Stimulated activated CD4-positive, alpha-beta T cell treated with anti-CD3 and anti-CD28 coated beads, Interleukin-12 subunit alpha, Interleukin-12 subunit beta, amount 100 ng/mL, for 24 hours (primary cell): ENCODE data around the gene PRKCE.

ENCODE experiments used
- DNase-seq, 2 experiments: peaks; one replicate each; pipeline ENCODE4 v3.0.0-alpha.2; 2020; ENCODE audit warnings: low read depth in 2 of 2

The PRKCE gene

GRCh38 chr2:46073540-46074046, 422.1 kb downstream of the PRKCE start:
- no peak for DNase-seq

GRCh38 chr2:46074501-46074900, 423.0 kb downstream of the PRKCE start:
- DNase-seq = no peak

DNA sequence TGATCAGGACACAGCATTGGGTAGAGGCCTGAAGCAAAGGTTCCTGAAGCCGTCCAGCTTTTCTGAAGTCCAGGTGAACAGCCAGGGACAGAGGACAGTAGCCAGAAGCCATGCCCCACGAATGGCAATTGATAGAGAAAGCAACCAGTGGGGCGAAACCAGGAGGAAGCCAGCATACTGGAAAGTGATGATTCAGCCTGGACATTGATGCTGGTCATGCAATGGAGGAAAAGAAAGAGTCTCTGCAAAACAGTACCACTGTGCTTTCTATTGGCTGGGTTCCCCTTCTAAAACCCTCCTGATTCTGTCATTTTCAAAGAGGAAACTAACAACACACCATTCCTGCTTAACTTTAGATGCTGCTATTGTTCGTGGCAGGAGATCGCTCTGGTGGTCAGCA, 424.4 kb downstream of the PRKCE start:
- DNase-seq = no peak

- DNase-seq = no peak
Measured at GRCh38 chr2:46076251-46076650, 424.8 kb downstream of the PRKCE start.

DNA sequence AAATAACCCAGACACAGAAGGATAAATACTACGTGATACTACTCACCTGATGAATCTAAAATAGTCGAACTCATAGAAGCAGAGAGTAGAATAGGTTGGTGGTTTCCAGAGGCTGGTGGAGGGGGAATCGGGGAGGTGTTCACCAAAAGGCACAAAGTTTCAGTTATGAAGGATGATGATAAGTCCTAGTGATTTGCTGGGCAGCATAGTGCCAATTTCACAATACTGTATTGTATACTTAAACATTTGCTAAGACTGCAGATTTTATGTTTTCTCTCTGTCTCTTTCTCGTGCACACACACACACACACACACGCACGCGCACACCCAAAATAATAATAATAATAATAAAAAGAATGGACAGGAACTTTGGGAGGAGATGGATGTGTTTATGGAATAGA, 425.4 kb downstream of the PRKCE start:
- DNase-seq = no peak

GRCh38 chr2:46077522-46078107, 426.1 kb downstream of the PRKCE start:
- DNase-seq = no peak

- no peak for DNase-seq
Measured at GRCh38 chr2:46079985-46080560, 428.6 kb downstream of the PRKCE start.

DNA sequence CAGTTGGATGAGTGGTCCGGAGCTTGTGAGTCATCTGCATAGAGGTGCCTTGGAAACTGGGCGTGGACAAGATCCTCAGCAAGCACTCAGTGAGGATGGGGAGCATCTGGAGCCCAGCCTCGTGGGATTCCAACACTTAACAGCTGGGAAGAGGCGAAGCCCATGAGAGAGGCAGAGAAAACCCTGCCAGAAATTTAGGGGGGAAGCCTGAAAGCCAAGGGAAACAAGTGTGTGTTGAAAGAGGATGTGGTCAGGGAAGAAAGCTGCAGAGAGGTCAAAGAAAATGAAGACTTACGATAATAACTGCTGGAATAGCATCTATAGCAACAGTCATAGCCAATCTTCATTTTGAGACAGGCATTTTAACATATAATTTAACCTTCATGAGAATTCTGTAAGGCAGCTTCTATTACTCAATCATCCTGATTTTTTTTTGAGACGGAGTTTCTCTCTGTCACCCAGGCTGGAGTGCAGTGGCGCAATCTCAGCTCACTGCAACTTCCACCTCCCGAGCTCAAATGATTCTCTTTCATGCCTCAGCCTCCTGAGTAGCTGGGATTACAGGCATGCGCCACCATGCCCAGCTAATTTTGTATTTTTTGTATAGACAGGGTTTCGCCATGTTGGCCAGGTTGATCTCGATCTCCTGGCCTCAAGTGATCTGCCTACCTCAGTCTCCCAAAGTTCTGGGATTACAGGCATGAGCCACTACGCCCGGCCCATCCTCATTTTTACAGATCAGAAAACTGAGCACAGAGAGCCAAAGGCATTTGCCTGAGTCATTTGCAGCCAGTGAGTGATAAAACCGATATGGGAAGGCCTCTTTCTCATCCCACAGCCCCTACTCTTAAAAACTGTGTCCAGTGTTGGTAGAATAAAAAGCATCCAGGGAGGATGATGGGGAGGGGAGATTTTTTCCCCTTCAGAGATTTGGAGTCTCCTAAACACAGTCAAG, 431.3 kb downstream of the PRKCE start:
- no peak for DNase-seq

- no peak for DNase-seq
Measured at GRCh38 chr2:46086578-46087070, 435.1 kb downstream of the PRKCE start.

DNA sequence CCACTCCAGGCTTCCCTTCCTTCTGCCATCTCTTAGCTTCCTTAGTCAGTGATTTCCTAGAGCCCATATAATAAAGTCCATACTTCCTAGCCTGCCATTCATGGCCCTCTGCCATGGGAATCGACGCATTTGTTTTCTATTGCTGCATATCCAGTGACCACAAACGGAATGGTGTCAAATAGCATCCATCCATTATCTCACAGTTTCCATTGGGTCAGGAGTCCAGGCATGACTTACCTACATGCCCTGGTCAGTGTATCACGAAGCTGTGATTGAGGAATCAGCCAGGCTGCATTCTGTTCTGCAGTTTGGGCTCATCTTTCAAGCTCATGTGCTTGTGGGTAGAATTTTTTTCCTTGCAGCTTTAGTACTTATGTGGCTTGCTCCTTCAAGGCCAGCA, 436.0 kb downstream of the PRKCE start:
- no peak for DNase-seq

DNA sequence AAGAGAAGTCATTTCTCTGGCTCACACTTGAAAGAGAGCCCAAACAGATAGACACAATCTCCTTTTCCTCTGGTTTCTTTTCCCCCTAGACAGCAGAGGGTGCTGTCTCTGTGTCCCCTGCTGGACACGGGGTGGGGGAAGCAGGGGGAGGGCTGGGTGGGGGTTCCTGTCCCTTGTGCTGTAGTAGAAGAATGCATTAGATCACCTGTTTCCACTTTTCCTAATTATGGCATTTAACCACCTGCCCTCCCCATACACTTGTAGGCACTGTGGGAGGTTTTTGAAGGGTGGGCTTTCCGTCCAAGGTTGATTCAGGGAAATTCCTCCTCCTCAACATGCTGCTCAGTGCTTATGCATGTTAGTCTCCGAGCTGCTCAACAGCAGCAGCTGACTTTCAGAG, 439.5 kb downstream of the PRKCE start:
- no peak for DNase-seq

DNA sequence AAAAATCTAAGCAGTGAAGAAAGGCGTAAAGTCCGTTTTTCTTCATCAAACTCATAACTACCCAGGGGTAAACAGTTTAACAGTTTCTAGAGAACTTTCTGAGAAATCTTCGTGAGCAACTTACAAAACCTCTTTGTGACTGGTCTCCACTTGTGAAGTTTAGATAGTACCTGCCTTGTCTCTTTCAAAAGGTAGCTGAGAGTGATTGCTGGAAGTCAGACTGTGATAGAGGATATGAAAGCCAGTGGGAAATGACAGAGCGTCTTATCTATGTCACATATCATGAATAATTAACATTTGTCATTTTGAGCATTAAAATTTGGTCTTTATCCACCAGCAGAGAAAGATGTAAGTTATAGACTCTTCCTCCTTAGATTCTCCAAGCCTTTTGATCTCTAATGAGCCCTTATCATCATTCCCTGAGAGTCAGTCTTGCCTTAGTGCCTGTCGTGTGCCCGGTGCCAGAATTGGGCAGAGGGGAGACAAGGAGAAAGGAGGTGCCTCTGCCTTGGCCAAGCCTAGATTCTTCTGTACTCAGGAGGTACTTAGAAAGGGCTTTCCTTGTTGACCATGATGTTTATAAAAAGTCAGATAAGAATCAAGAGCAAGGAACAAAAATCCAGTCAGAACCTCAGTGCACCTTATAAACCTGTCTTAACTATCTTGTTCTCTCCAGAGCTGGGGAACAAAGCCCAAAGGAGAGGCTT, 440.6 kb downstream of the PRKCE start:
- no peak for DNase-seq

- DNase-seq = no peak
Measured at GRCh38 chr2:46094689-46095088, 443.2 kb downstream of the PRKCE start.

GRCh38 chr2:46095830-46096229, 444.4 kb downstream of the PRKCE start:
- no peak for DNase-seq

DNA sequence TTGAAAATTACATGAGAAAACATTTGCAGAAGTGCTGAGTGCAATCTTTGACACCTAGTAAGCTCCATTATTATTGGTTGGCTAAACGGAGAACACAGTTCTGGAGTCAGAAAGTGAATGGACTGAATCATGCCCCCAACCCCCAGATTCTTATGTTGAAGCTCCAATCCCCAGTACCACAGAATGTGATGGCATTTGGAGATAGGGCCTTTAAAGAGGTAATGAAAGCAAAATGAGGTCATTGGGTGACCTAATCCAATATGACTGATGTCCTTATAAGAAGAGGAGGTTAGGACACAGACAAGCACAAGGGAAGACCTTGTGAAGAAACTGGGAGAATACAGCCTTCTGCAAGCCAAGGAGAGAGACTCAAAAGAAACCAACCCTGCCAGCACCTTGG, 444.8 kb downstream of the PRKCE start:
- DNase-seq = no peak

- no peak for DNase-seq
Measured at GRCh38 chr2:46097714-46098480, 446.4 kb downstream of the PRKCE start.

DNA sequence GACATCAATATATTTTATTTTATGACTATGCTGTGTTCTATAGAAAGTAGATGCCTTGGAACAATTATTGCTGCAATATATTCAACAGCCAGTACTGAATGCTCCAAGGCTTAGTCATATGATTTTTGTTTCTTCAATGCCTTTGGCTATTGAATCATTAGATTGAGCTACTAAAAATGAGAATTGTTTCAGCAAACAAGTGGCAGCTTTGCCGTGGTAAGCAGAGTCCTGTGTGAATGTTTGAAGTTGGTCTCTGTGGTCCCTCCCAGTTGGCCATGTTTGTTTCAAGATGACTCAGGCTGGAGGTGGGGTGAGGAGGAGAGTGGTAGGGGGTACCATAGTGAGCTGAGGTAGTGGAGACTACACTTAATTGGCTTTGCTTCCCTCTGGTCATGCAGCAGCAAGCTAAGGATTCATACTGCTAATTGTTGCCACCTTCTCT, 447.2 kb downstream of the PRKCE start:
- no peak for DNase-seq

- DNase-seq = no peak
Measured at GRCh38 chr2:46101557-46102220, 450.2 kb downstream of the PRKCE start.

GRCh38 chr2:46106690-46107089, 455.2 kb downstream of the PRKCE start:
- DNase-seq = no peak

DNA sequence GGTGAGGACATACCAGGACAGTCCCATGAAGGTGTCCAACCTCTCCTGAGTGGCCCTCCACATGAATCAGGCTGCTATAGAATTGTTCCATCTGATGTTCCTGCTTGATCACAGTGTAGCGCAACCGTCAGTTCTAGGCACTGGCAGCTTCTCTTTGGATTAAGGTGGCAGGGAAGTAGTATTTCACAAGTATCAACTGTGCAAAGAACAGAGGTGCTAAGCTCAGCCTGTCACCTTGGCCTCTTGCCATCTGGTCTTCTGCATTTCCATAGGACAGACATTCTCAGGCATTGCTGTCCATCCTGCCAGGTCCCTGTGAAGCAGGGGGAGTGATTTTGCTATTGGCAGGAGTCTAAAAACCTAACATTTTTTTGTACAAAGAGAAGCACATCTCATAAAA, 463.5 kb downstream of the PRKCE start:
- DNase-seq = no peak

DNA sequence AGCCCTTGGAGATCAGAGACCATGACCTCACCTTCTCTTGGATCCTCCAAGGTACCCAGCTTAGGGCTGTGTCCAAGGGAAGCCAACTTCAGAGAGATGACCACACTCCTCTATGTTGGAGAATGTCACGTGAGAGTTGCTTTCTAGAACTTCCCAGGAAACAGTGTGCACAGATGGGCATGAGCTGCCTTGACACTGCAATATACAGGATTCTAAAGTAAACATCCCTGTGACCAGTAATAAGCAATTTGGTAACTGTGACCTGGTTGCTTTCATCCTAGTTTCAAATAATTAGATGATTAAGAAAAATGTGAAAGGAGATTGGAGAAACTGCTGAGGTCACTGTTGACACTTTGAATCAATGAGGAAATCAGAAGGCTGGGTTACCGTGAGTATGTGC, 464.7 kb downstream of the PRKCE start:
- DNase-seq = no peak
